Suprapubic skin (tissue), 4 donors: Measurements from ENCODE around the gene EPB41. TPM values are rescaled to one million over a fixed set of nuclear protein-coding genes. Genes with fewer than 3 reads are reported as not detected.

Experiments used
- DNase-seq, 2 donors: peaks; one replicate each; pipeline ENCODE4 v3.0.0-alpha.2; 2019; ENCODE audit warnings: low spot score in 2 of 2
- H3K27ac ChIP-seq: fragments of 200-600 bp; sonication (generic); one replicate; pipeline ENCODE4 v1.5.1; 2019
- H3K27me3 ChIP-seq: fragments of 200-600 bp; sonication (generic); one replicate; pipeline ENCODE4 v1.5.1; 2019
- H3K36me3 ChIP-seq: fragments of 200-600 bp; sonication (generic); one replicate; pipeline ENCODE4 v1.5.1; 2019
- H3K4me1 ChIP-seq: fragments of 200-600 bp; sonication (generic); one replicate; pipeline ENCODE4 v1.5.1; 2019
- H3K4me3 ChIP-seq: fragments of 200-600 bp; sonication (generic); one replicate; pipeline ENCODE4 v1.5.1; 2019; ENCODE audit warnings: mild to moderate bottlenecking
- H3K9me3 ChIP-seq: fragments of 200-600 bp; sonication (generic); one replicate; pipeline ENCODE4 v1.5.1; 2019
- CTCF ChIP-seq, 2 donors: fragments of 200-600 bp in 1 of 2; fragments of 450-650 bp in 1 of 2; sonication (generic) in 1 of 2; IDR thresholded peaks; one replicate each; pipeline ENCODE4 v1.5.1; 2016 to 2019; ENCODE audit warnings: antibody characterized with exemption in 2 of 2, mild to moderate bottlenecking in 1 of 2, moderate library complexity in 1 of 2
- EP300 ChIP-seq: sonication (generic); formaldehyde crosslinking; IDR thresholded peaks from one replicate; pipeline ENCODE4 v1.6.1; 2017; ENCODE audit warnings: antibody characterized with exemption
- POLR2A ChIP-seq, 2 donors: fragments of 450-650 bp; IDR thresholded peaks; one replicate each; pipeline ENCODE4 v1.6.1; 2017; ENCODE audit warnings: antibody characterized with exemption in 2 of 2, mild to moderate bottlenecking in 2 of 2, moderate library complexity in 2 of 2
- POLR2AphosphoS5 ChIP-seq, 3 donors: sonication (generic); formaldehyde crosslinking; IDR thresholded peaks; one replicate each; pipeline ENCODE4 v1.6.1; 2017; ENCODE audit warnings: antibody characterized with exemption in 3 of 3
- WGBS: methylation state at CpG from one replicate; pipeline ENCODE4 v1.1.5; 2018; 5-methylcytosine and 5-hydroxymethylcytosine counted together
- total RNA-seq, 4 donors: library from RNA; depleted of rRNA; stranded (reverse); fragments of >200 nt; gene quantifications; one replicate each; pipeline ENCODE4 v1.1.0, GENCODE V29; 2016

EPB41 gene
- total RNA-seq, 4 donors from 2014 or later: 45.7 to 79.5 (median 67.1) TPM

GRCh38 chr1:29112705-29113412 is 198.5 kb downstream of the EPB41 start:
- Histone ChIP-seq H3K36me3 (peaks cover 27% of the 10 kb centered on the region), H3K9me3 (no peaks in the 10 kb centered on the region), H3K27ac (no peak overlapping the region), H3K4me3 (no peak overlapping the region), H3K4me1 (no peaks in the 10 kb centered on the region), H3K27me3 (no peaks in the 10 kb centered on the region)
- TF ChIP-seq POLR2AphosphoS5 (IDR thresholded peaks at IDR 0.05) (no peak), CTCF (IDR thresholded peaks at IDR 0.05) (no peak), POLR2A (IDR thresholded peaks at IDR 0.05) (no peak), EP300 (no peak)
- WGBS: 87% methylated on average over 7 of the region's 7 CpGs
- no peak for DNase-seq

GRCh38 chr1:29113413-29114117 is 199.2 kb downstream of the EPB41 start:
- H3K27me3 ChIP-seq: no peaks in the 10 kb centered on the region
- H3K9me3 ChIP-seq: no peaks in the 10 kb centered on the region
- TF ChIP-seq EP300 (no peak), POLR2A (IDR thresholded peaks at IDR 0.05) (no peak), POLR2AphosphoS5 (IDR thresholded peaks at IDR 0.05) (no peak), CTCF (IDR thresholded peaks at IDR 0.05) (no peak)
- no peak for DNase-seq
- no peak overlapping the region for H3K4me3 ChIP-seq
- H3K27ac ChIP-seq: no peak overlapping the region
- no peaks in the 10 kb centered on the region for H3K4me1 ChIP-seq
- H3K36me3 ChIP-seq: peaks cover 27% of the 10 kb centered on the region
- WGBS: 79% methylated on average over 6 of the region's 6 CpGs

GRCh38 chr1:29114654-29115053 is 200.3 kb downstream of the EPB41 start:
- Histone ChIP-seq H3K4me3 (no peak overlapping the region), H3K27ac (no peak overlapping the region), H3K36me3 (peaks cover 20% of the 10 kb centered on the region), H3K9me3 (no peaks in the 10 kb centered on the region), H3K27me3 (no peaks in the 10 kb centered on the region), H3K4me1 (no peaks in the 10 kb centered on the region)
- no peak for DNase-seq
- 87% methylated on average over 1 of the region's 1 CpG for WGBS
- TF ChIP-seq EP300 (no peak), CTCF (IDR thresholded peaks at IDR 0.05) (no peak), POLR2AphosphoS5 (IDR thresholded peaks at IDR 0.05) (no peak), POLR2A (IDR thresholded peaks at IDR 0.05) (no peak)

GRCh38 chr1:29117381-29117780 is 203.0 kb downstream of the EPB41 start:
- peaks cover 16% of the 10 kb centered on the region for H3K36me3 ChIP-seq
- WGBS: 73% methylated on average over 2 of the region's 2 CpGs

More at GRCh38 chr1:29117381-29117780, 203.0 kb downstream of the EPB41 start:
- DNase-seq: no peak
- H3K4me1 ChIP-seq: peaks cover 11% of the 10 kb centered on the region
- TF ChIP-seq POLR2A (IDR thresholded peaks at IDR 0.05) (no peak), POLR2AphosphoS5 (IDR thresholded peaks at IDR 0.05) (no peak), EP300 (no peak), CTCF (IDR thresholded peaks at IDR 0.05) (no peak)
- H3K27me3 ChIP-seq: peaks cover 9% of the 10 kb centered on the region
- no peaks in the 10 kb centered on the region for H3K9me3 ChIP-seq
- no peak overlapping the region for H3K4me3 ChIP-seq
- H3K27ac ChIP-seq: no peak overlapping the region
